Epithelial cell of esophagus (primary cell): ENCODE data around the gene SERPINF2.
A peak's percentile ranks its signal among the peaks of the same experiment; 100 is the strongest.
"Not testable (repeated sequence)": the region's sequence is repeated elsewhere in the genome, so short reads cannot be mapped to it uniquely, and the experiment has no call there.

ENCODE experiments used
- DNase-seq: peaks from one replicate; pipeline ENCODE4 v3.0.0; 2010; ENCODE audit warnings: low read depth
- H3K4me3 ChIP-seq: 2 replicates; pipeline ENCODE4 v1.5.1; 2011; ENCODE audit warnings: mild to moderate bottlenecking, low read length, control low read depth
- TF ChIP-seq, protein P1 (sequence below): IDR thresholded peaks from 2 replicates; pipeline ENCODE4 v1.5.1; 2011; ENCODE audit warnings: low read depth, mild to moderate bottlenecking, low read length, control low read depth, inconsistent platforms; ENCODE audit not compliant: insufficient read depth; ENCODE audit errors: missing control alignments

SERPINF2 gene

DNA sequence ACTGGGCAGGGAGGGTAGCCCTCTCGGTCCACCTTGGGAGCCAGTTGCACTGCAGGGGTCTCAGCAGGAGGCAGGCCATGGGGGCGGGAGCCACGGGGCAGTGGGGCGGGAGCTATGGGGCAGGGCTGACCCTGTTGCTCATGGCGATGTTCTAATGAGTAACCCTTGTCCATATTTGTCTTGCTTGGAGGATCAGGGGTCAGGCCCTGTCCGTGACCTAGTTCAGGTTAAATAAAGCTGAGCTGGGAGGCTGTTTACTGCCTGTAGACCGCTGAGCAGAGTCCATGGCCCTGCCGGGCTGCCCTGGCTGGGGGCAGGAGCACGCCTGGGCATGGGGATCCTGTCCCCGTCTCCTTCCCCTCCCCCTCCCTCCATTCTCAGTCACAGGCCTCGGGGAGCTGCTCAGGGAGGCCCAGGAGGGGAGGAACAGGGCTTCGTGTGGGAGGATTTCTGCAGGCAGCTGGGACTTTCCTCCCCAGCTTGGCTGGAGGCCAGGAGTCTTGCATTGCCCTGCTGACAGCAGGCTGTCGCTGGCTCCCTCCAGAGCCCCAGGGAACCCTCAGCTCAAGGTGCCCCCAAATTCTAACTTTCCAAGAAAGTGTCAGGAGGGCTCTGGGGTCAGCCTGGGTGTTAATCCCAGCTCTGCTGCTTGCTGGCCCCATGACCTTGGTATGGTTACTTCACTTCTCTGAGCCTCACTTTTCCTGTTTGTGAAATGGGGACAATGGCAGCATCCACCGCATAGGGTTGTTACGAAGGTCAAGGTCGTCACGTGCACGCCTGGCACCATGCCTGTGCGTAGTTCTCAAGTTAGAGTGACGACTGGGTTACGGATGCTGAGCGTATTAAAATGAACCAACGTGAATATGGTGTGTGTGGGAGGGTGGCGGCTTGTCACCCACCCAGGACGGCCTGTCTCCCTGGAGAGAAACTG is 6.1 kb upstream of the SERPINF2 start:
- DNase-seq = peak; percentile 77
- TF ChIP-seq, protein P1, sequence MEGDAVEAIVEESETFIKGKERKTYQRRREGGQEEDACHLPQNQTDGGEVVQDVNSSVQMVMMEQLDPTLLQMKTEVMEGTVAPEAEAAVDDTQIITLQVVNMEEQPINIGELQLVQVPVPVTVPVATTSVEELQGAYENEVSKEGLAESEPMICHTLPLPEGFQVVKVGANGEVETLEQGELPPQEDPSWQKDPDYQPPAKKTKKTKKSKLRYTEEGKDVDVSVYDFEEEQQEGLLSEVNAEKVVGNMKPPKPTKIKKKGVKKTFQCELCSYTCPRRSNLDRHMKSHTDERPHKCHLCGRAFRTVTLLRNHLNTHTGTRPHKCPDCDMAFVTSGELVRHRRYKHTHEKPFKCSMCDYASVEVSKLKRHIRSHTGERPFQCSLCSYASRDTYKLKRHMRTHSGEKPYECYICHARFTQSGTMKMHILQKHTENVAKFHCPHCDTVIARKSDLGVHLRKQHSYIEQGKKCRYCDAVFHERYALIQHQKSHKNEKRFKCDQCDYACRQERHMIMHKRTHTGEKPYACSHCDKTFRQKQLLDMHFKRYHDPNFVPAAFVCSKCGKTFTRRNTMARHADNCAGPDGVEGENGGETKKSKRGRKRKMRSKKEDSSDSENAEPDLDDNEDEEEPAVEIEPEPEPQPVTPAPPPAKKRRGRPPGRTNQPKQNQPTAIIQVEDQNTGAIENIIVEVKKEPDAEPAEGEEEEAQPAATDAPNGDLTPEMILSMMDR = no peak
- no peak overlapping the region for H3K4me3 ChIP-seq

DNA sequence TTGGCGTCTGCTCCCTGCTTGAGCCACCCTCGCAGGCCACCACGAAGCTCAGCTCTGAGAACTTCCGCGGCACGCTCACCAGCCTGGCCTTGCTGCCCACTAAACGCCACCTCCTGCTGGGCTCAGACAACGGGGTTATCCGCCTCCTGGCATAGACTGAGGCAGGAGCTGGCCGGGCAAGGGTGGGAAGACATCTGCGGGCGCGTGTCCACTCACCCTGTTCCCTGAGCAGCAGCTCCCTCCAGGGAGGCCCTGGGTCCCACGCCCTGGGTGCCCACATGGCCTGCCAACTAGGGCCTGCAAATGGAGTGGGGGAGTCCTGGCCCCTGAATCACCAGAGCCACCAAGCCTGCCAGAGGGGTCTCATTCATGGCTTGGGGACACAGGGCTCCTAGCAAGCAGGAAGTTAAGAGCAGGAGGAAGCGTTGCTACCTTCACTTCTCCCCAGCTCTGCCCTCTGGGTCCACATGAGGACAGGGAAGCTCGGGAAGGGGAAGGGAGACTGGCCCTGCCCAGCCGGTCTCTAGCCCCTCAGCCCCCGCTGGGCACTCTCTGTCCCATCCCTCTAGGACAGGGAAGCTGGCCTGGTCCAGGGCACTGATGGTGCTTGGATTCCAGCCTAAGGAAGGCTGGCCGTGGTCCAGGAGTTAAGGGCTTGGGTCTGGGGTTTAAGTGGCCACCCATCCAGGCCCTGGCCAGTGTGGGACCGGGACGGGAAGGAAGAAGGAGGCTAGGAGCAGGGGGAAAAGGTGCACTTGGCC is 5.0 kb upstream of the SERPINF2 start:
- DNase-seq = no peak
- no peak overlapping the region for H3K4me3 ChIP-seq

DNA sequence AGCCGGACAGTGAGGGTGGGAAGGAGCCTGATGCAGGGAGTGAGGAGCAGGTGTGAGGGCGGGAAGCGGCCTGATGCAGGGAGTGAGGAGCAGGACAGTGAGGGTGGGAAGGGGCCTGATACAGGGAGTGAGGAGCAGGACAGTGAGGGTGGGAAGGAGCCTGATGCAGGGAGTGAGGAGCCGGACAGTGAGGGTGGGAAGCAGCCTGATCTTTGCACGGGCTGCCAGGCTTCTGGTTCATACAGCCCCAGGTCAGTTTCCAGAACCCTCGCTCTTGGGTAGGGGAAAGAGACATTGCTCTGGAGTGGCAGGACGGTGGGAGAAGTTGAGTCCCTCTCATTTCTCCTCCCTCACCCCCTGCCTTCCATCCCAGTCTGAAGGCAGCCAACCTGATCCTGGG is 772 bp upstream of the SERPINF2 start:
- H3K4me3 ChIP-seq, DNase-seq: not testable (repeated sequence)

More for the DNA sequence above, 5.0 kb upstream of the SERPINF2 start:
- TF ChIP-seq, protein P1 = no peak

DNA sequence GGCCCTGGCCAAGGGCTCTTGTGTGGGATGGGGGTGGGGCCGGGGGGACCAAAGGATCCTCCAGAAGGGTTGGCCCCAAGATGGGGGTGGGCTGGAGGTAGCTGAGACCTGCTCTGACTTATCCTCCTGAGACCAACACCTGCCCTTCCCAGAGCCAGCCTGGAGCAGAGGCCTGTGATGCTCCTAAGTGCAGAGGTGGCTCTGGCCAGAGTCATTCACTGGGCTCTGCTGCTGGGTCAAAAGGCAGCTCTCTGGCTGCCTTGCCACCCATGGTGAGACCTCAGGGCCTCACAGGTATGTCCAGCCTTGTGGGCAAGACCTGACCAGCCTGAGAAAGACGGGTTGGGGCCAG is 393 bp downstream of the SERPINF2 start:
- no peak for DNase-seq
- no peak overlapping the region for H3K4me3 ChIP-seq
- TF ChIP-seq, protein P1 = no peak

DNA sequence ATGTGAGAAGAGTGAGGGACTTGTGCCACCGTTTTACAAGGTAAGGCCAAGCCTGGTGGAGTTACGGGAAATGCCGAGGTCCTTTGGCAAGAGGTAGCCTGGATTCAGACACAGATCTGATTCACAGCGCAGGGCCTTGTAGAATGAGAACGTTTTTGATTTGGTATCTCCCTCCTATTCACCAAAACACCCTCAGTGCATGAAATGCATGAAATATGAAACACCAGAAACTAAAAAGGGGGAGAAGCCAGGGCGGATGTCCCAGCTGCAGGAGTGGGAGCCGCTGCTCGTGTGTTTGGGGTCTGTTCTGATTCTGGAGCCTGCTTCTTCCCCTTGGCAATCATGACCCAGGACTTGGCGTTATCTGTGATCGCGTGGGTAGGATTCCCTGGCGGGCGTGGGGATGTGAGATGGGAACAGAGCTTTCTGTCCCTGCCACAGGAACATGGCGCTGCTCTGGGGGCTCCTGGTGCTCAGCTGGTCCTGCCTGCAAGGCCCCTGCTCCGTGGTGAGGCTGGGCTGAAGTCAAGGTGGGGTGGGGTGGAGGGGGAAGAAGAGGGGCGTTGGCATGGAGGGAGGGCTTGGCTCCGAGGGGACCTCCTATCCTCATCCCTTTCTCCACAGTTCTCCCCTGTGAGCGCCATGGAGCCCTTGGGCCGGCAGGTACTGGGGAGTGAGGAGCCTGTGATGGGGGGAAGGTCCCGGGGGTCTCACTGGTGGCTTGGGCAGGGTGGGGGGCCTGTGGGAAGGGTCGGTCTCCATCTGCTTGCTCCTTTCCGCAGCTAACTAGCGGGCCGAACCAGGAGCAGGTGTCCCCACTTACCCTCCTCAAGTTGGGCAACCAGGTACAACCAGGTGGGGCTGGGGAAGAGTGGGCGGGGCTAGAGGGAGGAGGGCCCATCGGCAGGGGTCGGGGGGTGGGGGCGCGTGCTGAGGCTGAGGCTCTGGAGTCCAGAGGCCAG is 2.2 kb downstream of the SERPINF2 start:
- H3K4me3 ChIP-seq = no peak overlapping the region
- no peak for DNase-seq
- TF ChIP-seq, protein P1 = no peak

DNA sequence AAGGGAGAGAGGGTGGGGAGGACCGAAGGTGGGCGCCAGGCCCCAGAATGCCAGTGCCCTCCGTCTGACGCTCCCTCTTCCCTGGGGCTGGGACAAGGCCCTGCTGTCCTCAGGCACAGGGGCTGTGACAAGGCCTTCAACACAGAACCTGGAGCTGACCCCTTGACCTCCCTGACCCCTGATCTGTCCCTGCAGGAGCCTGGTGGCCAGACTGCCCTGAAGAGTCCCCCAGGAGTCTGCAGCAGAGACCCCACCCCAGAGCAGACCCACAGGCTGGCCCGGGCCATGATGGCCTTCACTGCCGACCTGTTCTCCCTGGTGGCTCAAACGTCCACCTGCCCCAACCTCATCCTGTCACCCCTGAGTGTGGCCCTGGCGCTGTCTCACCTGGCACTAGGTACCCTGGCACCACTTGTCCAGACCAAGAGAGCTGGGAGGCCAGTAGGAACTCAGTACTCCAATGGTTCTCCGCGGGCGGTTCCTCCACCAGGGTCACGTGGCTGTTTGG is 2.9 kb downstream of the SERPINF2 start:
- H3K4me3 ChIP-seq = no peak overlapping the region
- TF ChIP-seq, protein P1 = no peak
- DNase-seq = no peak
